Type B pancreatic cell (in vitro differentiated cells): ENCODE data around the gene MINPP1. TPM values are rescaled to one million over a fixed set of nuclear protein-coding genes. Genes with fewer than 3 reads are reported as not detected.
"Not testable (repeated sequence)": the region's sequence is repeated elsewhere in the genome, so short reads cannot be mapped to it uniquely, and the experiment has no call there.

ENCODE experiments used
- DNase-seq: peaks from one replicate; pipeline ENCODE4 v3.0.0; 2021; ENCODE audit warnings: mixed read lengths; ENCODE audit not compliant: unreplicated experiment; ENCODE audit errors: extremely low spot score
- H3K27ac Mint-ChIP-seq: 2 replicates; pipeline ENCODE4 v1.8.0; 2021; ENCODE audit warnings: mild to moderate bottlenecking, mixed read lengths
- H3K27me3 Mint-ChIP-seq: 2 replicates; pipeline ENCODE4 v1.8.0; 2021; ENCODE audit warnings: mixed read lengths
- H3K36me3 Mint-ChIP-seq: 2 replicates; pipeline ENCODE4 v1.8.0; 2021; ENCODE audit warnings: mixed read lengths
- H3K4me1 Mint-ChIP-seq: one replicate; pipeline ENCODE4 v1.8.0; 2021; ENCODE audit warnings: mixed read lengths; ENCODE audit not compliant: unreplicated experiment
- H3K4me3 Mint-ChIP-seq: 2 replicates; pipeline ENCODE4 v1.8.0; 2021; ENCODE audit warnings: mild to moderate bottlenecking, mixed read lengths
- H3K9me3 Mint-ChIP-seq: 2 replicates; pipeline ENCODE4 v1.8.0; 2021; ENCODE audit warnings: mixed read lengths
- long read RNA-seq: library from polyadenylated mRNA; unstranded; transcript quantifications from one replicate; pipeline ENCODE4 v2.0.0, GENCODE V29; 2020
- total RNA-seq: library from RNA; stranded (reverse); gene quantifications from 2 replicates; pipeline ENCODE4 v1.2.1, GENCODE V29; 2021; ENCODE audit warnings: low replicate concordance
- TF ChIP-seq, protein P1 (sequence below): fragments of 200-600 bp; sonication (generic); conservative IDR thresholded peaks from 2 replicates; pipeline ENCODE4 v1.5.0; 2021; ENCODE audit warnings: antibody characterized with exemption, mild to moderate bottlenecking

MINPP1 gene
- 18.1 and 23.4 TPM in 2 replicates for total RNA-seq
- long read RNA-seq, transcript MINPP1-202 (5 exons, 2,415 nt) = major isoform, 105 of 113 reads
- long read RNA-seq, partial matches to known transcripts = 1 of 113 reads
- long read RNA-seq, other reads (novel, unspliced or antisense) = 7 of 113 reads

DNA sequence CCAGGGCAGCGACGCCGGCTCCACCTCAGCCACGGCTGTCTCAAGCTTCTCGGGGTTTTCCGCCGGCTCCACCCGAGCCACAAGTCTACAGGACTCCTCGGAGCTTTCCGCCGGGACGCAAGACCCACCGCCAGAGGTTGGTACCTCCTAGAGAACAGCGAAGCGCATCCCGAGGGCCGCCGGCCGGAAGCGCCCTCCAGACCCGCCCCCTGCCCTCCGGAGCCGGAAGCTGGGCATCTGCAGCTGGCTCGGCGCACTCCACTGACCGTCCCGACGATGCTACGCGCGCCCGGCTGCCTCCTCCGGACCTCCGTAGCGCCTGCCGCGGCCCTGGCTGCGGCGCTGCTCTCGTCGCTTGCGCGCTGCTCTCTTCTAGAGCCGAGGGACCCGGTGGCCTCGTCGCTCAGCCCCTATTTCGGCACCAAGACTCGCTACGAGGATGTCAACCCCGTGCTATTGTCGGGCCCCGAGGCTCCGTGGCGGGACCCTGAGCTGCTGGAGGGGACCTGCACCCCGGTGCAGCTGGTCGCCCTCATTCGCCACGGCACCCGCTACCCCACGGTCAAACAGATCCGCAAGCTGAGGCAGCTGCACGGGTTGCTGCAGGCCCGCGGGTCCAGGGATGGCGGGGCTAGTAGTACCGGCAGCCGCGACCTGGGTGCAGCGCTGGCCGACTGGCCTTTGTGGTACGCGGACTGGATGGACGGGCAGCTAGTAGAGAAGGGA lies at the start of gene MINPP1:
MINPP1 (plus strand) TSS at position 254 of the 726 bp plus-strand sequence; CDS start at position 277, 23 bp downstream.
- Mint-ChIP-seq H3K9me3 (no peaks in the 10 kb centered on the region), H3K27ac (peak within 1 kb of the TSS; percentile 71), H3K4me1 (peaks cover 17% of the 10 kb centered on the region), H3K4me3 (peak within 1 kb of the TSS; percentile 86), H3K27me3 (peaks cover 6% of the 10 kb centered on the region), H3K36me3 (peaks cover 5% of the 10 kb centered on the region)
- TF ChIP-seq, protein P1, sequence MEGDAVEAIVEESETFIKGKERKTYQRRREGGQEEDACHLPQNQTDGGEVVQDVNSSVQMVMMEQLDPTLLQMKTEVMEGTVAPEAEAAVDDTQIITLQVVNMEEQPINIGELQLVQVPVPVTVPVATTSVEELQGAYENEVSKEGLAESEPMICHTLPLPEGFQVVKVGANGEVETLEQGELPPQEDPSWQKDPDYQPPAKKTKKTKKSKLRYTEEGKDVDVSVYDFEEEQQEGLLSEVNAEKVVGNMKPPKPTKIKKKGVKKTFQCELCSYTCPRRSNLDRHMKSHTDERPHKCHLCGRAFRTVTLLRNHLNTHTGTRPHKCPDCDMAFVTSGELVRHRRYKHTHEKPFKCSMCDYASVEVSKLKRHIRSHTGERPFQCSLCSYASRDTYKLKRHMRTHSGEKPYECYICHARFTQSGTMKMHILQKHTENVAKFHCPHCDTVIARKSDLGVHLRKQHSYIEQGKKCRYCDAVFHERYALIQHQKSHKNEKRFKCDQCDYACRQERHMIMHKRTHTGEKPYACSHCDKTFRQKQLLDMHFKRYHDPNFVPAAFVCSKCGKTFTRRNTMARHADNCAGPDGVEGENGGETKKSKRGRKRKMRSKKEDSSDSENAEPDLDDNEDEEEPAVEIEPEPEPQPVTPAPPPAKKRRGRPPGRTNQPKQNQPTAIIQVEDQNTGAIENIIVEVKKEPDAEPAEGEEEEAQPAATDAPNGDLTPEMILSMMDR = no peak
- peak; percentile 88 for DNase-seq

- H3K27ac Mint-ChIP-seq, H3K27me3 Mint-ChIP-seq, H3K36me3 Mint-ChIP-seq, H3K4me3 Mint-ChIP-seq, DNase-seq, H3K9me3 Mint-ChIP-seq, H3K4me1 Mint-ChIP-seq: not testable (repeated sequence)
Measured at GRCh38 chr10:87456586-87457220, 48.0 kb upstream of the MINPP1 start.

DNA sequence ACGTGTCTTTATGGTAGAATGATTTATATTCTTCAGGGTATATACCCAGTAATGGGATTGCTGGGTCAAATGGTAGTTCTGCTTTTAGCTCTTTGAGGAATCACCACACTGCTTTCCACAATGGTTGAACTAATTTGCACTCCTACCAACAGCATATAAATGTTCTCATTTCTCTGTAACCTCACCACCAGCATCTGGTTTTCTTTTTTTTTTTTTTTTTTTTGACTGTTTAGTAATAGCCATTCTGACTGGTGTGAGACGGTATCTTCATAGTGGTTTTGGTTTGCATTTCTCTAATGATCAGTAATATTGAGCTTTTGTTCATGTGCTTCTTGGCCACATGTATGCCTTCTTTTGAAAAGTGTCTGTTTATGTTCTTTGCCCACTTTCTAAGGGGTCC lies 42.9 kb upstream of the MINPP1 start:
- not testable (repeated sequence) for H3K27ac Mint-ChIP-seq, H3K27me3 Mint-ChIP-seq, H3K4me1 Mint-ChIP-seq, H3K9me3 Mint-ChIP-seq, H3K4me3 Mint-ChIP-seq, H3K36me3 Mint-ChIP-seq, DNase-seq

GRCh38 chr10:87466849-87467248 lies 37.8 kb upstream of the MINPP1 start:
- not testable (repeated sequence) for DNase-seq, H3K4me1 Mint-ChIP-seq, H3K27me3 Mint-ChIP-seq, H3K4me3 Mint-ChIP-seq, H3K27ac Mint-ChIP-seq, H3K36me3 Mint-ChIP-seq, H3K9me3 Mint-ChIP-seq

GRCh38 chr10:87488733-87489132 lies 16.0 kb upstream of the MINPP1 start:
- H3K4me3 Mint-ChIP-seq, H3K9me3 Mint-ChIP-seq, DNase-seq, H3K4me1 Mint-ChIP-seq, H3K36me3 Mint-ChIP-seq, H3K27ac Mint-ChIP-seq, H3K27me3 Mint-ChIP-seq: not testable (repeated sequence)

DNA sequence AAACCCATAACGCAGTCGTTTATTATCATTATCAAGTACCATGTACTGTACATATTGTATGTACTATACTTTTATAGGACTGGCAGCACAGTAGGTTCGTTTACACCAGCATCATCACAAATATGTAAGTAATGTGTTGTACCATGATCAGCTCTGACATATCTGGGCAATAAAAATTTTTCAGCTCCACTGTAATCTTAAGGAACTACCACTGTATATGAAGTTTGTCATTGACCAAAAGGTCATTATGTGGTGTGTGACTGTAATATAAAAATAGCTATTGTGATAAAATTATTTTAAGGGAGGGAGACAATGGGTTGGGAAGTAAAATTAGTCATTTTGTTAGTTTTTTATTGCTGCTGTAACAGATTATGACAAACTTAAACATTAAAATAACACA lies 14.4 kb upstream of the MINPP1 start:
- H3K4me3 Mint-ChIP-seq, H3K27ac Mint-ChIP-seq, H3K4me1 Mint-ChIP-seq, H3K36me3 Mint-ChIP-seq, H3K27me3 Mint-ChIP-seq, H3K9me3 Mint-ChIP-seq, DNase-seq: not testable (repeated sequence)

- H3K4me1 Mint-ChIP-seq, H3K27me3 Mint-ChIP-seq, H3K27ac Mint-ChIP-seq, H3K9me3 Mint-ChIP-seq, H3K36me3 Mint-ChIP-seq, DNase-seq, H3K4me3 Mint-ChIP-seq: not testable (repeated sequence)
Measured at GRCh38 chr10:87492450-87492849, 12.2 kb upstream of the MINPP1 start.

DNA sequence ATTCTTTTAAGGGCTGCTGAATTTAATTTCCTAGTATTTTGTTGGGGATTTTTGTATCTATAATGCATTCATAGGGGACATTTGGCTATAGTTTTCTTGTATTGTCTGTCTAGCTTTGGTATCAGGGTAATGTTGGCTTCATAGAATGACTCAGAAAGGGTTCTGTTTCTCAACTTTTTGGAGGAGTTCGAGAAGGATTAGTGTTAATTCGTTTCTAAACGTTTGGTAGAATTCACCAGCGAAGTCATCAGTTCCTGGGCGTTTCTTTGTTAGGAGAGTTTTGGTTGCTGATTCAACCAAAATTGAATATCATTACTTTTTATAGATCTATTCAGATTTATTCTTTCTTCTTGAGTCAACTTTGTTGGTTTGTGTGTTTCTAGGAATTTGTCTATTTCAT lies 9.2 kb upstream of the MINPP1 start:
- H3K27ac Mint-ChIP-seq, DNase-seq, H3K4me3 Mint-ChIP-seq, H3K9me3 Mint-ChIP-seq, H3K27me3 Mint-ChIP-seq, H3K36me3 Mint-ChIP-seq, H3K4me1 Mint-ChIP-seq: not testable (repeated sequence)

DNA sequence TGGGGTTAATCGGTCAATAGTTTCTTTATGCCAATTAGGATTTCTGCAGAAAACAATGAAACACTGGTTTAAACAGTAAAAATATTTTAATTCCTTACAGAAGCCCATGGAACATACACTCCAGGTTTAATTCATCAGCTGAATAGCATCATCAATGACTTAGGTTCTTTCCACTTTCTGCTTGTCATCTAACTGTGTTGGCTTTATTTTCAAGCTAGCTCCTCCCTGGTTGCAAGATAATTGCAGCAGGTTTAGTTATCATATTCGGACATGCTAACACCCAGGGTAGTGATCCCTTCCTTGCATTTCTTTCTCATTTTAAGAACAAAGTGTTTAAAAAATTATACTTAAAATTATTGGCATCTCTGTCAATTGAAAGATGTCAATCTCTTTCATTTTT lies 7.3 kb upstream of the MINPP1 start:
- not testable (repeated sequence) for DNase-seq, H3K9me3 Mint-ChIP-seq, H3K4me3 Mint-ChIP-seq, H3K27ac Mint-ChIP-seq, H3K4me1 Mint-ChIP-seq, H3K36me3 Mint-ChIP-seq, H3K27me3 Mint-ChIP-seq

GRCh38 chr10:87498106-87498789 lies 6.4 kb upstream of the MINPP1 start:
- not testable (repeated sequence) for DNase-seq

More at GRCh38 chr10:87498106-87498789, 6.4 kb upstream of the MINPP1 start:
- H3K4me1 Mint-ChIP-seq, H3K9me3 Mint-ChIP-seq, H3K4me3 Mint-ChIP-seq, H3K36me3 Mint-ChIP-seq, H3K27ac Mint-ChIP-seq, H3K27me3 Mint-ChIP-seq: not testable (repeated sequence)
